ENCODE measurements around the gene FGFR2. TPM values are rescaled to one million over a fixed set of nuclear protein-coding genes. Genes with fewer than 3 reads are reported as not detected.

FGFR2 gene
- total RNA-seq, 2 experiments from 2014 or later = not detected

- ChIA-PET POLR2A (no interaction called here), CTCF (no interaction called here)
Observed at GRCh38 chr10:121436281-121436629, 162.0 kb downstream of the FGFR2 start.

GRCh38 chr10:121435099-121435875, 163.0 kb downstream of the FGFR2 start:
- ChIA-PET POLR2A (no interaction called here), CTCF (no interaction called here)

GRCh38 chr10:121433965-121434364, 164.3 kb downstream of the FGFR2 start:
- CTCF ChIA-PET = no interaction called here

GRCh38 chr10:121428867-121429266, 169.4 kb downstream of the FGFR2 start:
- ChIA-PET POLR2A (no interaction called here), CTCF (no interaction called here)

More at GRCh38 chr10:121433965-121434364, 164.3 kb downstream of the FGFR2 start:
- POLR2A ChIA-PET = no interaction called here
